Natural killer cell (primary cell): ENCODE data around the gene CFHR3. TPM values are rescaled to one million over a fixed set of nuclear protein-coding genes. Genes with fewer than 3 reads are reported as not detected.
"Not testable (repeated sequence)": the region's sequence is repeated elsewhere in the genome, so short reads cannot be mapped to it uniquely, and the experiment has no call there.

Source experiments
- ATAC-seq, 3 donors: fragments of 150-1000 bp in 2 of 3; fragments of 200-7000 bp in 1 of 3; cut with Tn5 transposase; 1 replicate in 1 of 3; 2 replicates in 2 of 3; pipeline ENCODE4 v1.10.0; 2021; ENCODE audit warnings: mild to moderate bottlenecking in 2 of 3, moderate library complexity in 2 of 3
- DNase-seq, 2 donors: peaks; one replicate each; pipeline versions ENCODE4 v3.0.0 to v3.0.0-alpha.2; 2013 to 2021; ENCODE audit warnings: mixed read lengths in 1 of 2
- H3K27ac ChIP-seq: one replicate; pipeline ENCODE4 v1.5.1; 2013; ENCODE audit warnings: mild to moderate bottlenecking, low read length
- H3K27me3 ChIP-seq: one replicate; pipeline ENCODE4 v1.6.1; 2013; ENCODE audit warnings: low read length; ENCODE audit not compliant: control insufficient read depth, insufficient read depth
- H3K36me3 ChIP-seq: one replicate; pipeline ENCODE4 v1.6.1; 2013; ENCODE audit warnings: low read length; ENCODE audit not compliant: control insufficient read depth, insufficient read depth
- H3K4me1 ChIP-seq: one replicate; pipeline ENCODE4 v1.6.1; 2013; ENCODE audit warnings: low read length; ENCODE audit not compliant: control insufficient read depth, insufficient read depth
- H3K4me3 ChIP-seq: one replicate; pipeline ENCODE4 v1.5.1; 2013; ENCODE audit warnings: low read length
- H3K9me3 ChIP-seq: one replicate; pipeline ENCODE4 v1.6.1; 2013; ENCODE audit warnings: low read length; ENCODE audit not compliant: control insufficient read depth, insufficient read depth
- H3K27ac Mint-ChIP-seq, 2 donors: one replicate each; pipeline ENCODE4 v1.8.0; 2022; ENCODE audit warnings: mild to moderate bottlenecking in 2 of 2, mixed read lengths in 2 of 2, moderate library complexity in 1 of 2
- H3K27me3 Mint-ChIP-seq, 2 donors: one replicate each; pipeline ENCODE4 v1.8.0; 2022; ENCODE audit warnings: low read depth in 2 of 2, mixed read lengths in 2 of 2
- H3K36me3 Mint-ChIP-seq: one replicate; pipeline ENCODE4 v1.8.0; 2022; ENCODE audit warnings: mixed read lengths
- H3K4me1 Mint-ChIP-seq, 2 donors: one replicate each; pipeline ENCODE4 v1.8.0; 2022; ENCODE audit warnings: mixed read lengths in 2 of 2
- H3K4me3 Mint-ChIP-seq: one replicate; pipeline ENCODE4 v1.8.0; 2022; ENCODE audit warnings: mild to moderate bottlenecking, moderate library complexity, mixed read lengths
- H3K9me3 Mint-ChIP-seq, 2 donors: one replicate each; pipeline ENCODE4 v1.8.0; 2022; ENCODE audit warnings: mixed read lengths in 2 of 2
- WGBS: methylation state at CpG from one replicate; pipeline ENCODE4 v1.1.7; 2013; ENCODE audit warnings: missing lambda C conversion rate; ENCODE audit not compliant: insufficient coverage; 5-methylcytosine and 5-hydroxymethylcytosine counted together
- intact Hi-C: fragments of 100-400 bp; cut with micrococcal nuclease; formaldehyde crosslinking; loops from one replicate; pipeline ENCODE4 v1.14.2; 2022
- total RNA-seq, 4 donors: library from RNA; stranded (reverse); fragments of 120-200 nt in 1 of 4; gene quantifications; one replicate each; pipeline versions ENCODE4 v1.2.3 to v1.2.4, GENCODE V29; 2013 to 2022
- TF ChIP-seq, protein P1 (sequence below): fragments of 200-600 bp; IDR thresholded peaks from one replicate; pipeline ENCODE4 v1.8.0; 2022; ENCODE audit warnings: antibody characterized with exemption

Gene CFHR3
- total RNA-seq, 3 donors from 2014 or later (not counting 1 experiment from before 2014, with no cell fraction given): not detected

DNA sequence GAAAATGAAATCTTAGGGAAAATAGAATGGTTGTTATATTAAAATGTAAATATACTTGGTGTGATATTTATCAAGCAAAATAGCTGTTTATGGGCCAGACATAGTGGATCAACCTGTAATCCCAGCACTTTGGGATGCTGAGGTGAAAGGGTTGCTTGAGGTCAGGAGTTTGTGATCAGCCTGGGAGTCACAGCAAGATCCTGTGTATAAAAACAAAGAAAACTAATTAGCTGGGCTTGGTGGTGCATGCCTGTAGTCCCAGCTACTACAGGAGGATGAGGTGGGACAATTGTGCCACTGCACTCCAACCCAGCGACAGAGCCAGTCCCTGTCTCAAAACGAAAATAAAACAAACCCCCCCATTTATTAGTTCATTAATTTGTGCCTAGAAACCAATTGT, 23.3 kb downstream of the CFHR3 start:
- no peak overlapping the region for H3K4me3 ChIP-seq
- H3K36me3 ChIP-seq: no peaks in the 10 kb centered on the region
- DNase-seq (no peak), ATAC-seq (no peak)
- H3K4me1 ChIP-seq: no peaks in the 10 kb centered on the region
- no peaks in the 10 kb centered on the region for H3K4me1 Mint-ChIP-seq
- no peaks in the 10 kb centered on the region for H3K36me3 Mint-ChIP-seq
- H3K27me3 ChIP-seq: no peaks in the 10 kb centered on the region
- intact Hi-C loops: no loop called here
- no CpG with 5 or more reads among the region's 2 CpGs for WGBS
- no peaks in the 10 kb centered on the region for H3K27me3 Mint-ChIP-seq
- H3K27ac Mint-ChIP-seq: no peak overlapping the region
- TF ChIP-seq, protein P1, sequence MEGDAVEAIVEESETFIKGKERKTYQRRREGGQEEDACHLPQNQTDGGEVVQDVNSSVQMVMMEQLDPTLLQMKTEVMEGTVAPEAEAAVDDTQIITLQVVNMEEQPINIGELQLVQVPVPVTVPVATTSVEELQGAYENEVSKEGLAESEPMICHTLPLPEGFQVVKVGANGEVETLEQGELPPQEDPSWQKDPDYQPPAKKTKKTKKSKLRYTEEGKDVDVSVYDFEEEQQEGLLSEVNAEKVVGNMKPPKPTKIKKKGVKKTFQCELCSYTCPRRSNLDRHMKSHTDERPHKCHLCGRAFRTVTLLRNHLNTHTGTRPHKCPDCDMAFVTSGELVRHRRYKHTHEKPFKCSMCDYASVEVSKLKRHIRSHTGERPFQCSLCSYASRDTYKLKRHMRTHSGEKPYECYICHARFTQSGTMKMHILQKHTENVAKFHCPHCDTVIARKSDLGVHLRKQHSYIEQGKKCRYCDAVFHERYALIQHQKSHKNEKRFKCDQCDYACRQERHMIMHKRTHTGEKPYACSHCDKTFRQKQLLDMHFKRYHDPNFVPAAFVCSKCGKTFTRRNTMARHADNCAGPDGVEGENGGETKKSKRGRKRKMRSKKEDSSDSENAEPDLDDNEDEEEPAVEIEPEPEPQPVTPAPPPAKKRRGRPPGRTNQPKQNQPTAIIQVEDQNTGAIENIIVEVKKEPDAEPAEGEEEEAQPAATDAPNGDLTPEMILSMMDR: no peak
- no peak overlapping the region for H3K27ac ChIP-seq
- H3K4me3 Mint-ChIP-seq: no peak overlapping the region
- peaks cover 0 to 3% of the 10 kb centered on the region in 2 donors for H3K9me3 Mint-ChIP-seq
- no peaks in the 10 kb centered on the region for H3K9me3 ChIP-seq

DNA sequence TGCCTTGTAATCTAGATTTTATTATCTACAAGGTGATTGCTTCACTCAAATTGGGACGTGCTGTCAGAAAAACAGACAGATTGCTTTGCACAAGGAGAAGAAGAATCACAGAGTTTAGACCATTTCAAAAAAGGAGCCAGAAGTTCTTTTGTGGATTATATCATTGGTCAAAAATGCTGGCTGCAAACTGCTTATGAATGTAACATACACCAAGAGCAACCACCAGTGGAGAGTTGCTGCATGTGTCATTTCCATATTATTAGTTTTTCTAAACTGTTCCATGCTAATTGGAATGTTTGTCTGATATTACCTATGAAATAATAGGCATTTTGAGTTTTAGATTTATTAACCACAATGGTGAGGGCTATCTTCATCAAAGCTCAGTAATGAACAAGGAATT, 27.3 kb downstream of the CFHR3 start:
- ATAC-seq, H3K36me3 ChIP-seq, DNase-seq, H3K9me3 Mint-ChIP-seq, H3K4me3 Mint-ChIP-seq, H3K4me3 ChIP-seq, H3K4me1 ChIP-seq, H3K4me1 Mint-ChIP-seq, H3K36me3 Mint-ChIP-seq, intact Hi-C loops, H3K27ac Mint-ChIP-seq, H3K27me3 Mint-ChIP-seq, H3K27ac ChIP-seq, H3K27me3 ChIP-seq, H3K9me3 ChIP-seq: not testable (repeated sequence)
- WGBS: 88% methylated on average over 1 of the region's 1 CpG

DNA sequence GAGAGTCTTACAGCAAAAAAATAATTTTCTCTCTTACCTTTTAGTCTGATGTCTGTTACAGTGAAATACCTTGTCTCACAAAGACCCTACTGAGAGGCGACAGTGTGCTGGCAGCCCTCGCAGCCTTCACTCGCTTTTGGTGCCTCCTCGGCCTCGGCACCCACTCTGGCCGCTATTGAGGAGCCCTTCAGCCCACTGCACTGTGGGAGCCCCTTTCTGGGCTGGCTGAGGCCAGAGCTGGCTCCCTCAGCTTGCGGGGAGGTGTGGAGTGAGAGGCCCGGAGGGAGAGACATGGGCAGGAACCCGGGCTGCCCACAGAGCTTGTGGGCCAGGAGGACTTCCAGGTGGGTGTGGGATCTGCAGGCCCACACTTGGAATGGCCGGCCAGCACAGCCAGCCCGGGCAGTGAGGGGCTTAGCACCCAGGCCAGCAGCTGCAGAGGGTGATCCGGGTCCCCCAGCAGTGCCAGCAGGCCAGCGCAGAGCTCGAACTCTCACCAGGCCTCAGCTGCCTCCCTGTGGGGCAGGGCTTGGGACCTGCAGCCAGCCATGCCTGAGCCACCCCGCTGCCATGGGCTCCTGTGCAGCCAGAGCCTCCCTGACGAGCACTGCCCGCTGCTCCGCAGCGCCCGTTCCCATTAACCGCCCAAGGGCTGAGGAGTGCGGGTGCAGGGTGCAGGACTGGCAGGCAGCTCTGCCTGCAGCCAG, 34.0 kb downstream of the CFHR3 start:
- Mint-ChIP-seq H3K9me3 (peaks cover 0 to 2% of the 10 kb centered on the region in 2 donors), H3K27me3 (no peaks in the 10 kb centered on the region), H3K4me3 (no peak overlapping the region), H3K27ac (no peak overlapping the region), H3K36me3 (no peaks in the 10 kb centered on the region), H3K4me1 (no peaks in the 10 kb centered on the region)
- intact Hi-C loops: no loop called here
- no peak overlapping the region for H3K4me3 ChIP-seq
- TF ChIP-seq, protein P1: no peak
- ATAC-seq (no peak), DNase-seq (no peak)
- no peak overlapping the region for H3K27ac ChIP-seq
- no peaks in the 10 kb centered on the region for H3K4me1 ChIP-seq
- no peaks in the 10 kb centered on the region for H3K27me3 ChIP-seq
- H3K9me3 ChIP-seq: no peaks in the 10 kb centered on the region
- WGBS: 90% methylated on average over 22 of the region's 22 CpGs
- no peaks in the 10 kb centered on the region for H3K36me3 ChIP-seq

DNA sequence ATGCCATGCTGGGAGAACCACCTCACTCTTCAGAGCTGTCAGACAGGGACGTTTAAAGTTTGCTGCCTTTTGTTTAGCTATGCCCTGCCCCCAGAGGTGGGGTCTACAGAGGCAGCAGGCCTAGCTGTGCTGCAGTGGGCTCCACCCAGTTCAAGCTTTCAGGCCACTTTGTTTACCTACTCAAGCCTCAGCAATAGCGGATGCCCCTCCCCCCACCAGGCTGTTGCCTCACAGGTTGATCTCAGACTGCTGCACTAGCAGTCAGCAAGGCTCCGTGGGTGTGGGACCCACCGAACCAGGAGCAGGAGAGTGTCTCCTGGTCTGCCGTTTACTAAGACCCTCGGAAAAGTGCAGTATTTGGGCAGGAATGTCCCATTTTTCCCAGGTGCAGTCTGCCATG, 42.8 kb downstream of the CFHR3 start:
- H3K4me1 Mint-ChIP-seq, ATAC-seq, H3K4me3 Mint-ChIP-seq, H3K27ac ChIP-seq, H3K9me3 ChIP-seq, H3K4me3 ChIP-seq, intact Hi-C loops, DNase-seq, H3K27me3 Mint-ChIP-seq, H3K27ac Mint-ChIP-seq, H3K27me3 ChIP-seq, H3K36me3 ChIP-seq, H3K4me1 ChIP-seq, H3K36me3 Mint-ChIP-seq, H3K9me3 Mint-ChIP-seq: not testable (repeated sequence)
- 82% methylated on average over 5 of the region's 6 CpGs for WGBS

DNA sequence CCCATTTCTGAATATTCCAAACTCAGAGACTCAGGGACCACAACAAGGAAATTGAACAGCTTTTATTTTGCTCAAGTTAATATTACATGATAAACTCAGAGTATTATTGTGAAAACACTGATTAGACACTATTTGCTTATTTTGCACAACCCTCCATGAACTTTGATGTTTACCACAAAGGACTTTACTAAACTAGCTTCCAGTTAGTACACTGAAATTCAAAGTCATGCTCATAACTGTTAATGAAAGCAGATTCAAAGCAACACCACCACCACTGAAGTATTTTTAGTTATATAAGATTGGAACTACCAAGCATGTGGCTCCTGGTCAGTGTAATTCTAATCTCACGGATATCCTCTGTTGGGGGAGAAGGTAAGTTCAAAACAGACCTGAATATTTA, 44.9 kb downstream of the CFHR3 start, which contains the start of gene CFHR1:
Gene CFHR1 (plus strand): TSS at position 201 of the 400 bp plus-strand sequence. CDS start 114 bp downstream, at position 315.
- WGBS: no CpG with 5 or more reads among the region's 1 CpG
- H3K27me3 Mint-ChIP-seq, H3K4me1 ChIP-seq, DNase-seq, H3K4me1 Mint-ChIP-seq, ATAC-seq, intact Hi-C loops, H3K4me3 ChIP-seq, H3K27ac Mint-ChIP-seq, H3K9me3 Mint-ChIP-seq, H3K36me3 ChIP-seq, H3K9me3 ChIP-seq, H3K27ac ChIP-seq, H3K36me3 Mint-ChIP-seq, H3K4me3 Mint-ChIP-seq, H3K27me3 ChIP-seq: not testable (repeated sequence)

DNA sequence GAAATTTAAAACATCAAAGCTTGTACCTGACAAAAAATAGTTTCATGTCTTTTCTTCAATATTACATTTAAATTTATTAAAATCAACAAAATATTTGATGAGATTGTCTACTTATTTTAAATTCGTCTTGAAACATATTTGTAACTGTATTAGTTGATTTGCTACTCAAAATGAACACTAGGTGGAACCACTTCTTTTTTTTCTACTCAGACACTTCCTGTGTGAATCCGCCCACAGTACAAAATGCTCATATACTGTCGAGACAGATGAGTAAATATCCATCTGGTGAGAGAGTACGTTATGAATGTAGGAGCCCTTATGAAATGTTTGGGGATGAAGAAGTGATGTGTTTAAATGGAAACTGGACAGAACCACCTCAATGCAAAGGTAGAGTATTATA, 53.2 kb downstream of the CFHR3 start:
- DNase-seq: peak in 1 of 2 donors; percentile 38
- H3K4me1 ChIP-seq, H3K4me3 Mint-ChIP-seq, H3K9me3 Mint-ChIP-seq, H3K27me3 ChIP-seq, H3K27ac Mint-ChIP-seq, H3K4me1 Mint-ChIP-seq, H3K9me3 ChIP-seq, H3K36me3 Mint-ChIP-seq, H3K27me3 Mint-ChIP-seq, H3K4me3 ChIP-seq, H3K36me3 ChIP-seq, H3K27ac ChIP-seq, ATAC-seq: not testable (repeated sequence)
- intact Hi-C loops: loop anchor here (10.0 kb wide), 1 partner anchor 117 kb away; the partner anchor contains the start of gene CFHR2
- WGBS: 0% methylated on average over 1 of the region's 4 CpGs
